NCI-H2196 treated with DMSO at 0.1 percent for 48 hours (cell line): ENCODE measurements around the gene KIAA0753.

Experiments used
- DNase-seq: peaks from one replicate; lab custom pipeline; 2025; ENCODE audit not compliant: unreplicated experiment; lab: John Stamatoyannopoulos, UW

The KIAA0753 gene

DNA sequence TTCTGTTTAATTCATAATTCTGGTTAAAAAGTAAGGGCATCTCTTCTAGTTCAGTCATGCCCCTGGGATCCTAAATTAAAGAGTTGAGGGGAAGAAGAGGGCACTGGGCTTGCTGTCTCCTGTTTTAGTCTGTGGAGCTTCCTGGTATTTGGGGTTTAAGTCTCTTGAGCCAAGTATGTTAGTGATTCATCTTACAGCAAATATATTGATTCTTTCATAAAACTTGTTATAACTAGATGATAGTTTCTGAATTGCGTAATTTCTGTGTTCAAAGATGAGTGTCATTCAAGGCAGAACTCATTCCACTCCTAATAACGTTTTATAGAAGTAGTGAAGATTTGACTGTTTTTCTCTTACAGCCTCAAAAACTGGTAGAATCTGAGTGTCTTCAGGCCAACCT, 2.1 kb upstream of the KIAA0753 start:
- no peak for DNase-seq

DNA sequence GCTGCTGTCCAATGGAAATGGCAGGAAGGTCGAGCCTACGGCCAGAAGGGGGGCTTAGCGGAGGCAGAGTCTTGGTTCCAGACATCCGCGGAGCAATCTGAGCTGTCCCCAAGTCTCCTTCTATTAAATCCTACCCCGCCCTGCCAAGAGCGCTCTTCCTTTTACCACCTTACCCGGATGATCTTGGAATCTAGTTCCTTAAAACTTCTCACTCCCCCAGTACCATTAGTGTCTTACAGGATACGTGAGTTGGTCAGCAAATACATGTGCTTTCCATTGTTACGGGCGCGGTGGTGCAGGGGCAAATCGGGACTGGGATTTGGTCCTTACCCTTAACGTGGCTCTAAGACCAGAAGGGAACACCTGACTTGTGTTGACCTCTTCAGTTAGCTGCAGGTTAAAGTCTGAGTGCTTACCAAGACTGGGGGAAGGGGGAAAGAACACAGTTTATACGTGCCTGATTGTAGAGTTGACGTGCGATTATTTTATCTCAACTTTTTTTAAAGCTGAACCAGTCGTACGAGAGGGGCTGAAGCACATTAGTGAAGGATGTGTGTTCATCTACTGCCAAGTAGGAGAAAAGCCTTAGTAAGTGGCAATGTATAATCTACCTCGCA, 844 bp upstream of the KIAA0753 start:
- DNase-seq, result no peak

DNA sequence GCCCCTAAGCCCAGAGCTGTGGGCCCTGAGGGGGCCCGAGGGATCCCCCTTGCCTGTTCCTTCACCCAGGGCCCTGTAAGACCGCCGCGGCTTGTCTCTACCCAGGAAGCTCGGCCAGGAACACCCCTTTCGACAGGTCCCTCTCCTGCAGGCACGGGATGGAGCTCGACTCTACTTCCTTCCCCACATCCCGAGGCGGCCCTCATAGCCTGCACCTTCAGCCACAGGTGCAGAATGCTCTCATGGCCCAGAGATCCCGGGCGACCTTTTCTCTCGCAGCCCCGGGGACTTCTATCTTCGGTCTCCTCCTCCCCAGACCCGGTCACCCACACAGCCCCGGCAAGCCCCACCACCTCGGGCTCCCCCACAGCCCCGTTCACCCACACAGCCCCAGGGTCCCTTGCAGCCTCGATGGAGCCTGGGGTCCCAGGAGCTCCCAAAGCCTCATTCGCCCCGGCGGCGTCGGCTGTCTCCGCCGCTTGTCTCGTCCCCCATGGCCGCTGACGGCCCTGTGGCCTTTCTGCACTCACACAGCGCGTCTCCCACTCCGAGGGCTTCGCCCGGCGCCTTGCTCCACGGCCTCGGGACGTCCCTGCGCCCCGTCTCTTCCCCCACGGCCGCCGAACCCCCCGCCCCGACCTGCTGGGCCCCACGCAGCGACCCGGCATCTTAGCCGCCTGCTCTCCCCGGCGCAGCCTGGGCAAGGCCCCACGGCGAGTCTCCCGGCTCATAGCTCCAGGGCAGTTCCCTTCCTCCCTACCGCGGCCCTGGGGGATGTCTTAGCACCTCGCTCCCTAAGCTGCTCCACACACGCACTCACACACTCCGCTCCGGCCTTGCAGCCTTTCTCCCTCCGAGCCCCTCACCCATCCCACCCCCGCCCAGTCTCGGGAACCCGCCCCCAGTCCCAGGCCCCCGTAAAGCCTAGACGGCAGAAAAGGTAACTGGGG, 650 bp downstream of the KIAA0753 start:
- no peak for DNase-seq

DNA sequence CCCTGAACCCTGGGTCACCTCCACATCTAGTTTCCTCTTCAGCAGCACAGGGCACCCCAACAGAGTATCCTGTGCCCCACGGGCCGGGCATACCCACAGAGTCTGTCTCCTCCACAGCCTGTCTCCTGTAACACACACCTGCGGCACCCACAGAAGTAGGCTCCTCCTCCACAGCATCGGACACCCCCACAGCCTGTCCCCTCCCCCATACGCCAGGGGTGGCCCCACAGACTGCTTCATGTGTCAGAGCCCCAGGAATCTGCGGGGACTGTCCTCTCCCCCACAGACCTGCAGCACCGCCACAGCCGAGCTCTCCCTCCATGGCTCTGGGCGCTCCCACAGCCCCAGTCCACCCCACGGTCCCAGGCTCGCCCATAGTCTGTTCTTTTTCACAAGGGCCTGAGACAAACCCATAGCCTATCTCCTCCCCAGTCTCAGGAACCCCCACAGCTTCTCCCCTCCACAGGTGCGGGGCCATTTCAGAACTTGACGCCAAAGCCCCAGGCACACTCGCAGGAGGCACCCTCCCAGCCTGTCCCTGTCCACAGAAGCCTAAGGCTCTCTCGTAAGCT, 1.4 kb downstream of the KIAA0753 start:
- DNase-seq, result no peak

DNA sequence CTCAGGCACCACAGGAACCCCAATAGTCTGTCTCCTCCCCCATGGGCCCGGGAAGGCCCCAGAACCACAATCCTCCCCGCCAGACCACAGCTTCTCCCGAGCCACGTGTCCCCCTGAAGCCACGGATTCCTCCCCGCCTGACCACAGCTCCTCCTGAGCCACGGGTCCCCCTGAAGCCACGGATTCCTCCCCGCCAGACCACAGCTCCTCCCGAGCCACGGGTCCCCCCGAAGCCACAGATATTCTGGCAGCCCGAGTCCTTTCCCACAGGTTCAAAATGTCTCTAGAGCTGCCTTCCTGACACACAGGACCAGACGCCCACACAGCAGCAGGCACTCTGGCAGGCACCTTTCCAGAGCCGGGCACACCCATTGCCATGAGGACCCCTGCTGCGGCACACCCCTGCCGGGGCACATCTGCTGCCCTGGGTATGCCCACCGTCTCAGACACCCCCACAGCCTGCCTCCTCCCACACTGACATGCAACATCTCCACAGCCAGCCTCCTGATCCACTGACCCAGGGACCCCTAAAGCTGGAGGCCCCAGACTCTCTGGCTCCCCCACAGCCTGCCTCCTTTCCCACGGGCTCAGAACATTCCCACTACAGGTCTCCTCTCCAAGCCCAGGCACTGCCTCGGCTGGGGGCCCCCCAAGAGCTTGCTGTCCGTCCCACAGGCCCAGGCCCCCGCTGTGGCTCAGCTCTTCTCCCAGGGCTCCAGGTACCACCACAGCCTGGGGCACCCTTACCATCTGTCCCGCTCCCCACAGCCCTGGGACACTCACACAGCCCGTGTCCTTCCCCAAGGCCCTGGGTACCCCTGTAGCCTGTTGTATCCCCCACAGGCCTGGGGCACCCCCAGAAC, 2.2 kb downstream of the KIAA0753 start:
- no peak for DNase-seq

DNA sequence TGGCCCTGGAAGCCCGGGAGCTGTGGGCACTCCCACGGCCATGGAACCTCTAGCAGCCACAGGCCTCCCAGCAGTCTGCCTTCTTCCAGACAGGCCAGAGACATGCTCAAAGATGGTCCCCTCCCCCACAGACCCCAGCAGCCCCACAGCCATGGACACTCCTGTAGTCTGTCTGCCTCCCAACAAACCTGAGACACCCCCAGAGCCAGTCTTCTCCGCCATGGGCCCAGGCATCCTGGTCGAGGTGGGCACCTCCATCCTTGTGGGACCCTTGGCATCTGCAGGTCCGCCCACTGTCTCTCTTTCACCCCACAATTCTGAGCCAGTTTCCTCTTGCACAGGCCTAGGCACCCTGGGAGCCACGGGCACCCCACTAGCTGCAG, 3.1 kb downstream of the KIAA0753 start:
- DNase-seq, result no peak

DNA sequence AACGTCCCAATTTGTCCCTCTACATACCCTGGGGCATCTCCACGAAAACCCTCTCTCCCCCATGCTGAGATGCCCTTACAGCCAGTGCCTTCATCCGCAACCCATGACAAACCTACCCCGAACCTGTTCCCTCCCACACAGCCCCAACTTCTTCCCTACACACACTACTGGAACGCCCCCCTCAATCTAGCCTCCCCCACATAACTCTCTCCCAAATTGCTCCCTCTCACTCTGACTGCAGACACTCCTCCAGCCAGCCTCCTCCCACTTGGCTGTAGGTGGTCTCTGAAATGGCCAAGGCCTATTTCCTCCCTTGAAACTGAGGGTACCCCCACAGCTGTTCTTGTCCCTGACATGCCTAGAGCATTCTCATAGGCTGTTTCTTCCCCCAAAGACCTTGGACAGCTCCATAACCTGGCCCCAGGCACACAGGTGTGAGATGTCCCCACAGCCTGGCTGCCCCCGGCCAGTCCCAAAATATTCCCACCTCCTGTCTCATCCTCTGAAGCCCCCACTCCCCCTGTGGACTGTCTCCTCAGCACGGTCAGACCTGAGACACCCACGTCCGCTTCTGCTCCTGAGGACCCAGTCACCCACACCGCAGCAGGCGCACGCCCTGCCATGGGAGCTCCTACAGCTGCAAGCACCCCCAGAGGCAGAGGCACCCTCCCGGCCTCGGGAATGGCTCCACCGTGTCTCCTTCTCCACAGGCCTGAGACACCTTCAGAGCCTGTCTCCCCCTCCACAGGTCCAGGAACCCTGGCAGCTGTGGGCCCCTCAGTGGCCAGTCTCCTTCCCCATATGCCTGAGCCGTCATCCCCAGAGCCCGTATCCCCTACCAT, 3.7 kb downstream of the KIAA0753 start:
- DNase-seq, result no peak

DNA sequence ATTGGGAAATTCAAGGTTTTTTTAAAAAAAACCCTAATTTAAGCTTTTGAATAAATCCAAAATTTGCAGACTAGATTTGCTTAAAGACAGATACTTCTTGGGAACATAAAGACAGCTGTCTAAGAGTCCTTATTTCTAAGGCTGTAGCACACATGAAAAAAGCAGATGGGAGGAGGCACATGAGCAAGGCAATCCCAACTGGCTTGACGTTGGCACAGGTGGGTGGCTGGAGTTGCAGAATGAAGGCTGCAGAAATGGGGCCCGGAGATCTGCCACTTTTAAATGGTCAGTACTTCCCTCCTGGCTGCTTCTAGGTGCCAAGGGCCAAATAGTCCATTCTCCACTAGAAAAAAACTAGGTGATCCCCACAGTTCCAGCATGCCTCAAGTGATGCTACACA, 4.4 kb downstream of the KIAA0753 start:
- DNase-seq, result no peak

DNA sequence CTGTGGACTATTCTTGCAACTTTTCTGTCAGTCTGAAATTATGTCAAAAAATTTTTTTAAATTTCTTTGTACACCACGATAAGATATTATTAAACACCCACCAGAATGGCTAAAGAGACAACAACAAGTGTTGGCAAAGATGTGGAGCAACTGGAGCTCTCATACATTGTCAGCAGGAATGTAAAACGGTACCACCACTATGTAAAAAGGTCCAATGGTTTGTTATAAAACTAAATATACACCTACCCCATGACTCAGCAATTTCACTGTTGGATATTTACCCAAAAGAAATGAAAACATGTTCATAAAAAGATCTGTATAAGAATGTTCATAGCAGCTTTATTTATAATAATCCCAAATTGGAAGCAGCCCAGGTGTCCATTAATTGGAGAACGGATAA, 7.2 kb downstream of the KIAA0753 start:
- DNase-seq, result no peak

DNA sequence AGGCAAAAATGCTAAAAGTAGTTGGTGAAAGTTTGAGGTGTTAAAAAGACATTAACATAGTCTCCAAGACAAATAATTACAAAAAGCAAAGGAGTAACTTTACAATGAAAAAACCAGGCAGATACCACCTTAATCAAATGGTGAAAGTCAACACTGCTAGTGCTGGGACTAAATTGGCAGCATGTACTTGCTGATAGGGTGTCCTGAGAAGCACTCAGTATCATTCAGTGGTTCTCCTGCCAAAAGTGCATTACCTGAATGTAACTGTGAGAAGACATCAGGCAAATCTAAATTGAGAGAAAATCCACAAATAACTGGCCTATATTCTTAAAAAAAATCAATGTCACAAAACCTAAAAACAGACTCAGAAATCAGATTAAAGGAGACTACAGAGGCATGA, 8.0 kb downstream of the KIAA0753 start:
- no peak for DNase-seq

DNA sequence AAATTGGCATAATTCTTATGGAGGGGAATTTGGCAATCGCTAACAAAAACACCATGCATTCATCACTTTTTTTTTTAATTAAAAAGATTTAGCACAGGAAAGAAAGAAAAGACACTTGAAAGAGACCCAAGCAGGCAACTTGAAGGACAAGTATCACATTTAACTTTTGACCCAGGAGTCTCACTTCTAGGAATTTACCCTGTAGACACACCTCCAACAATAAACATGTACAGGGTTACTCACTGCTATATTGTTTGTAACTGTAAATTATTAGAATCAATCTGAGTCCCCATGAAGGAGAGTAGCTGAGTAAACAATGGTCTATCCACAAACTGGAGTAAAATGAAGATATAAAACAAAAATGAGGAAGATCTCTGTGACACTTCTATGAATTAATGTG, 10.1 kb downstream of the KIAA0753 start:
- DNase-seq, result no peak

DNA sequence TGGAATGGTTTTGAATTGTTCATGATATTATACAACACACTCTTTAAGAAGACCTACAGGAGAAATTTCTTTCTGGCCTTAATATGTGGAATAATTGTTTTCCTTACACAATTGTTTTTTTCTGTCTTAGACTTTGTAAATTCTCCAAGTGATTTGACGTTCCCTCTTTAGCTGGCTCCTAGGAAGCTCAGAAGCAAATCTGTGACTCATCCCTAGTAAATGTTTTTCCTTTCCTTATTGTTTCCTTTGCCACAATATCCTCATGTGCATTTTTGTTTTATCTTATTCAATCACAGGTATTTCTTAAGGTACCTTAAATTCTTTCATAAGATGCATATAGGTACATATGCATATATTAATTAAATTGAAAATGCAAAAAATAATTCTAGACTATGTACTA, 13.5 kb downstream of the KIAA0753 start:
- no peak for DNase-seq

DNA sequence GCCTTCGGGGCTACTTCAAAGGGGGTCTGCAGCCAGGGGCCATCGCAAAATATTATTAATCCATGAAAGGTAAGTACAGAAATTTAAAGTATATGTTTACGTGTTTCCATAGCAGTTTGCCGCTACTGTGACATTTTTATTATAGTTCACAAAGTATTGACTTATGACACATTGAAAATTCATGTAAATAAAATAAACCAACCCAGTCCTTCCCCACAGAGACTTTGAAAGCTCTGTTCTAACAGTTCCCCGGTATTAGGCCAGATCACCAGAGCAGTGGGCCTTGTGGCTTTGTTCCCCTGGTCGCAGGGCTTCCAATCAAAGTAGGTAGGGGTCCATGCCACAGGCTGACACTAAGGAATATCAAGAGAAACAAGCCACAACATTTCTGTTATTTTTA, 13.9 kb downstream of the KIAA0753 start:
- no peak for DNase-seq

DNA sequence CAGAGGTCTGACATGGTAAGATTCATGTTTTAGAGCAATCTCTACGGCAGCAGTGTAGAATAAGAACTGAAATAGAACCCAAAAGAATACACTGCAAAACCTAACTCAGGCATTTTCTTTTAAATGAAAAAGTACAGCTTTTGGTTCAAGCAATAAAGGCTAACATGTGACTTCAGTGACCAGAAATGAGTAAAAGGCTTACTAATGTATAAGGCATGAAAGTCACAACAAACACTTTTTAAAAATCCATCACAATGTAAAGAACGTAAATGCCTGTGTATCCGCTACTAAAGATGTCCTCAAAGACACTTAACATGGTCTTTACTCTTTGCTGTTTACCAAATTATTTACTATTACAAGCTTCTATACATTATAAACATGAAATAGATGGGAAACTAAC, 16.6 kb downstream of the KIAA0753 start:
- DNase-seq, result no peak

DNA sequence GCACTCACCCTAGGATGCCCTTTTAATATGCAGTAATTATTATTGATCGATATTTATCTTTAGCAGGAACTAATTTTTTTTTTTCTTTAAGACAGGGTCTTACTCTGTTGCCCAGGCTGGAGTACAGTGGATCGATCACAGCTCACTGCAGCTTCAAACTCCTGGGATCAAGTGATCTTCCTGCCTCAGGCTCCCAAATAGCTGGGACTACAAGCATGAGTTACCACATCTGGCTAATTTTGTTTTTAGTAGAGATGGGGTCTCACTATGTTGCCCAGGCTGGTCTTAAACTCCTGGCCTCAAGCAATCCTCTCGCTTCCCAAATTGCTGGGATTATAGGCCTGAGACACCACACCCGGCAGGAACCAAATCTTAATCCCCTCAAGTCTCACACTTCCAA, 29.3 kb downstream of the KIAA0753 start:
- no peak for DNase-seq

DNA sequence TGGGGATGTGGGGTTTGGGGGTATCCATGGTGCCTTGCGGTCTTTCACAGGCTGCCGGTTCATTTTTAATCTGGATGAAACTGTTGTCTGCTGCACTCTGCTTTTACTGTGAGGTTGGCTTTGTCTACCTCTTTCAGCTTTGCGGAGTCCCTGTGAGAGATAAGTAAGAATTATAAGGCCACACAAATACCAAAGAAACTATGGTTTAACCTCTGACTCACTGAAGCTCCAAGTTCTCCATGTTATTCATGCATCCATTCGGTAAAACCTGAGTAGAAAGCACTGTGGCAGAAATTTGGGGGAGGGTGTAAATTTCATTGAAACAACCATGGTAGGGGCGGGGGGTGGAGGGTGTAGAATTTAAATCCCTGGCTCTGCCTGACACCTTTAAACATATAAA, 30.5 kb downstream of the KIAA0753 start:
- no peak for DNase-seq

DNA sequence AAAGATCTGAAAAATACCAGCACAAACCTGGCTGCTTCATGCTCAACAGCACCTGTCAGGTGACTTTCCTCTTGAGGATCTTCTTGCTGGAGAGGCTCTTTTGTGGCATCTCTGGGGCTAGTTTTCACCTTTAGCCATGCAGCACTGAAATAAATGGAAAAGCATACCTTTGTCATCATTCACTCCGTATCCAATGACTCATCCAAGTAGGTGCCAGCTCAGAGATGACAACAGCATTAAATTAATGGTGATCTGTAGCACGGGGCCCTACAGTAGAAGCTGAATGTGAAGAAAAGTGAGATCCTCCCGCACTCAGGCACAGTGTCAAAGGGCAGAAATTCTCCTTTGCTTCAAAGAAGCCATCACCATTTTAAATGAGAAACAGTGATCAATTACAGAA, 32.2 kb downstream of the KIAA0753 start:
- DNase-seq, result no peak

DNA sequence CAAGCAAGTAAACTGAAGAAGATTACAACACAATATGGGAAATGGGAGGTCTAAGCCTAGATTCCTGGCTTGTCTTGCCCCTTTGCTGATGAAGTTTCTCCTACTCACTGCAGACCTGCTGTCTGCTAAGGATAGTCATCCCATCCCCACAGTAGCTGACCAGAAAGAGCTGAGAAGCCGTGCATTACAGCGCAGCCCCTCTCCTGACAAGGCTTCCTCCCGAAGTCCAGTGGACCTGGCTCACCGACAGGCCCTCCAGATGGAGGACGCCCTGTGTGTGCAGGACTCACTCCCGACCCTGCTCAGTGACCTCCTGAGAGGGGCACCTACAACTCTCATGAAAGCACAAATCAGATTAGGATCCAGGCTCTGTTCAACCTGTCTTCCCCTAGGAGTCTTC, 35.4 kb downstream of the KIAA0753 start:
- DNase-seq, result no peak

DNA sequence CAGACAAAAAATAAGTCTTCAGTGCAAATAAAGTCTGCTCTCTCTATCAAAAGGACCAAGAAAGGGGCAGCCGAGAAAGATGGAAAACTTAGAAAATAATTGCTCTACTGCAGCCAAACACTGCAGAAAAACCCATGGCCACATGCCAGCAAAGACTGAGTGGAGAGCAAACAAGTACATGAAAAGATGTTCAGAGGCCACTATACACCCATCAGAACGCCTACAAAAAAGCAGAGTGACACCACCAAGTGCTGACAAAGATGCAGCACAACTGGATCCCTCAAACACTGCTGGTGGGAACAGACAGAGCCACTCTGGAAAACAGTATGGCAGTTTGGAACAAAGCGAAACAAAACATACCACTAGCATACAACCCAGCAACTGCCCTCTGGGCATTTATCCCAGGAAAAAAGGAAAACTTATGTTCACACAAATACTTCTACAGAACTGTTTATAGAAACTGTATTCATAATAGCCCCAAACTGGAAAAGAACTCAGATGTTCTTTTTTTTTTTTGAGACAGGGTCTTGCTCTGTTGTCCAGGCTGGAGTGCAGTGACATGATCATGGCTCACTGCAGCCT, 36.7 kb downstream of the KIAA0753 start:
- DNase-seq, result no peak

DNA sequence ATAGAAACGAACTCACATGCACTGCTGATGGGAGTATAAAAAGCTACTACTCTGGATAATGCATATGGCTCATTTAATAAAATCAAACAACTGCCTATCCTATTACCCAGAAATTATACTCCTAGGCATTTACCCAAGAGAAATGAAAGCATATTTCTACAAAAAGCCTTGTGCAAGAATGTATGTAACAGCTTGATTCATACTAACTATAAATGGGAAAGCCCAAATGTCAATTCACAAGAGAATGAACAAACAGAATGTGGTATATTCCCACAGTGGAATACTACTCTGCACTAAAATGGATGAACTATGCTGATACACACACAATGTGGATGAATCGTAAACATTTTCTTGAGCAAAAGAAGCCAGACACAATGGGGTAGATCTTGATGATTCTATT, 38.4 kb downstream of the KIAA0753 start:
- no peak for DNase-seq
